ENCODE data around the gene MAML3. TPM values are rescaled to one million over a fixed set of nuclear protein-coding genes. Genes with fewer than 3 reads are reported as not detected.

MAML3 gene
- total and polyA plus RNA-seq, 2 of the 13 experiments (the other 11 are each of a cell fraction or from before 2014, with no cell fraction given), result 0.05 to 0.13 TPM

- TF ChIP-seq HNF1A (IDR thresholded peaks at IDR 0.05; ENCODE audit: low read depth) (peak; percentile 82), HNF1A (CRISPR knock-in tag; IDR thresholded peaks at IDR 0.05; ENCODE audit: borderline replicate concordance) (peak; percentile 92), FOXA1 (IDR thresholded peaks at IDR 0.05) (no peak), FOXA1 (CRISPR knock-in tag; IDR thresholded peaks at IDR 0.05) (peak; percentile 89), ZGPAT (CRISPR knock-in tag; IDR thresholded peaks at IDR 0.05) (peak; percentile 97), SCMH1 (CRISPR knock-in tag; IDR thresholded peaks at IDR 0.05; ENCODE audit: borderline replicate concordance) (no peak), SATB2 (CRISPR knock-in tag; IDR thresholded peaks at IDR 0.05) (no peak), GRHL1 (CRISPR knock-in tag; conservative IDR thresholded peaks at IDR 0.05) (no peak), PLRG1 (conservative IDR thresholded peaks at IDR 0.05) (no peak), MBD4 (IDR thresholded peaks at IDR 0.05; ENCODE audit: borderline replicate concordance, low read length) (no peak), ZNF512 (CRISPR knock-in tag; IDR thresholded peaks at IDR 0.05) (no peak), GPBP1L1 (CRISPR knock-in tag; IDR thresholded peaks at IDR 0.05) (no peak), MNT (IDR thresholded peaks at IDR 0.05) (no peak), ZNF24 (IDR thresholded peaks at IDR 0.05) (no peak), CREBL2 (CRISPR knock-in tag; IDR thresholded peaks at IDR 0.05; ENCODE audit: borderline replicate concordance) (no peak), NKX3-1 (CRISPR knock-in tag; IDR thresholded peaks at IDR 0.05) (no peak; the same call in 1 of the 2 replicates), YY1 (IDR thresholded peaks at IDR 0.05; ENCODE audit: insufficient read depth, insufficient replicate concordance, low read depth, low read length) (no peak)
These were observed 312.4 kb downstream of the MAML3 start (continued) for GRCh38 chr4:139841464-139842195.

Data from HepG2 (cell line).